Activated T-cell treated with anti-CD3 and anti-CD28 coated beads, Interleukin-2, amount 50 U/mL, for 48 hours (primary cell): Measurements from ENCODE around the gene CADM2.
"Not testable (repeated sequence)": the region's sequence is repeated elsewhere in the genome, so short reads cannot be mapped to it uniquely, and the experiment has no call there.

Source experiments
- DNase-seq, 2 experiments: peaks; one replicate each; pipeline ENCODE4 v3.0.0-alpha.2; 2020

The CADM2 gene

DNA sequence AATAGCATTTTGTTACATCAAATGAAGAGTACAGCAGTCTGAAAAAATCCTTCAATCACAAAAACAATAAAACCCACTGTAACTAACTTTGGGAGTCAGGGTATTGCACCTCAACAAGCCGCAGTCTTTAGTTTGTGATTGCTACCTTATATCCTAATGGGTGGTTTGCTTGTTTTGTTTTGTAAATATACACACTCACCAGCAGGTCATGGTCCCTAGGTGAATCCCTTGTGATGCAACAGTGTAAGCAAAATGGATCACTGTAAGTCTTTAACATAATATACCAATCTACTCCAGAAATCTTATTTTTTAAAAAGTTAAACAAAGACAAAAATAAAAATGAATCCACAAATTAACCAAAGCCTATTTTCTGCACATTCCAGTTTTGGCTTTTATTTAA, 749.5 kb downstream of the CADM2 start:
- DNase-seq, result not testable (repeated sequence)

GRCh38 chr3:85709346-85709892, 750.6 kb downstream of the CADM2 start:
- DNase-seq, result no peak

DNA sequence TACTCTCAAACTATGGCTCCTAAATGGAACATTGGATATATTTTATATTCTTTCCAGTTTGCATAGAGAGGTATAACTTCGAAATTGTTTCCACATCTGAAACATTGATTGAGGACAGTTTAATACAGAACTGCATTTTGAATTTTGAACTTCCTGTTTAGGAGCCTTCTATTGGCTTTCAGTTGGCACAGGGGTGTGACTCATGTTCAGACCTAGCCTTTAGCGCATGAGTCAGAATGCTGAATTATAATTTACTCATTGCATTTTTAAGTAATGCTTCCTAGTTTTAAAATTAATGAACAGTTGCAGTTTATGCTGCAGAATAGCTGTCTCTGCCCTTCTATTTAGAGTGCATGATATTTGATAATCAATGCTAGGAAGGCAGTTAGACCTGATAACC, 751.7 kb downstream of the CADM2 start:
- DNase-seq, result no peak

DNA sequence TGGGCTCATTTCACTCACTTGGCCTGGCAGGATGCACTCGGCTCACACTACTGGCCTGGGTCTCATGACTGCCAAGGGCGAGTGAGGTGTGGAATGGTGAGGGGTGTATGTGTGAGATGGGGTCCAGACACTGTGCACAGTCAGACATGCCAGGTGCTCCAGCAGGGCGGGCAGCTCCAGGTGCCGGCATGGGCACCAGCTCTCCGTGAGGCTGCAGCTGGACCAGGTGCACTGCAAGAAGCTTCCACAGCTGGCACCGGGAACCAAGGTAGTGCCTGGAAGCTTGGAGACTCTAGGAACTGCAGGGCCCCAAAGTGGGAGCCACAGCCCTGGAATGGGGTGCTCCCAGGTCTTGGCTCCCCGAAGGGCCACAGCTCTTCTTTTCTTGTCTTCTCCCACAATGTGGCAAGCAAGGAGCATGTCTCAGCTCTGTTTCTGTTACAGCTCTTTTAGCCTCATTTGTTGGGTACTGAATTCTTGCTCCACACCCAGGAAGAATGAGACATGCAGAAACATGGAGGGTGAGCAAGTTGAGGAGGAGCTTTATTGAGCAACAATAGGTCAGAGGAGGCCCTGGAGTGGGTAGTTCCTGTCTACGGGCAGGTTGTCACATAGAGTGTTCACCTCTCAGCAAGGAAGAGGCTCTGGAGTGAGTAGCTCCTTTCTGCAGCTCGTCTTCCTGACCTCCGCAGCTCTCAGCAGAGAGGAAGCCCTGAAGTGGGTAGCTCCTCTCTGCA, 762.8 kb downstream of the CADM2 start:
- DNase-seq, result no peak

- no peak for DNase-seq
These were observed 767.0 kb downstream of the CADM2 start for GRCh38 chr3:85725809-85726208.

- no peak for DNase-seq
These were observed 767.5 kb downstream of the CADM2 start for GRCh38 chr3:85726241-85726640.

DNA sequence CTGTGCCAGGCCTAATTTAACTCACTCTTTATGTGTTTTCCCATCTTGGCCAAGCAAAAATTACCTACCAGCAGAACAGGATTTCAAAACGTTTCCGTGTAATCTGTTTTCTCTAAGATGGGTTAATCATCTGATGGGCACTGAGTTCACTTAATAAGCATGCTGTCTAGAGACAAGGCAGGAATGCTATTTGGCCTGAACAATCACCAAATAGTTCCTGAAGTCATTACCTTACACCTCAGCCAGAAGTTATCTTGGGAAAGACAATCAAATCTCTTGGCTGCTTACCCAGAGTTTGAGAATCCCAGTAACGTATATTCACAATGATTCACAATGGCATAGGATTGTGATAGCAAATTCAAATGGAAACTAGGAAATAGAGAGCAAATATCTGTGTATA, 779.1 kb downstream of the CADM2 start:
- no peak for DNase-seq

GRCh38 chr3:85740561-85740960, 781.8 kb downstream of the CADM2 start:
- no peak for DNase-seq

DNA sequence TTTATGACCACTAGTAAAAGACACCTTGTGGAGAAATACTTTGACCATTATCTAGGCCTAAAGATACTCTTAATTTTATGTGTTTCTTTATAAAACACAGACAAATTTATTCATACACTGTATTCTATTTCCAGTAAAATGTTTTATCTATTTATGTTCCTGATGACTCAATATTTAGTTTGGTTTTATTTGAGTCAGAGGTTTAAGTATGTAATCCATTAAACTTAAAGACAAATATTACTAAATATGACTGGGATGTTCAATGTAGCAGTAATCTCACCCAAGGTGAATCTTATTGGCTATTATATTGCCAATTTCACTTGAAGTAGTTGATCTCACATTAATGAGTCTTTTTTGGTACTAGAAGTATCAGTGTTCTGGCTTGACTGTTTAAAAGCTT, 799.7 kb downstream of the CADM2 start:
- DNase-seq, result no peak

GRCh38 chr3:85760342-85760741, 801.6 kb downstream of the CADM2 start:
- DNase-seq, result no peak

- DNase-seq, result no peak
These were observed 822.0 kb downstream of the CADM2 start for GRCh38 chr3:85780806-85781205.

DNA sequence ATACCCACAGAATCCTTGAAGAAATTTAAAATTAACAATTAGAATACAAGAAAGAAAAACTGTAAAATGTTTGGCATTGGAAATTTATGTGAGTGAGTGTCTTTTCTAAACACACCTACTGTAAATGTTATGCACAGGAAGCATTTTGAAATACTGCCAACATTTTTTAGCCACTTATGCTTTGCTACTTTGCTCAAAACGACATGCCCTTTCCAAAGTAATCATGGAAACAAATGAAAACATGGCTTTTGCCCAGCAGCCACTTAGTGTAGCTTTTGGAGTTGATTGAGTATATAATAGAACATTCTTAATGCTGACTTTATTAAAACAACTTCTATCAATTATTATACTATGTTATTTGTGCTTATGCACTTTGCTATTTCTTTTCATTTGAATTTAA, 823.0 kb downstream of the CADM2 start:
- DNase-seq, result no peak

DNA sequence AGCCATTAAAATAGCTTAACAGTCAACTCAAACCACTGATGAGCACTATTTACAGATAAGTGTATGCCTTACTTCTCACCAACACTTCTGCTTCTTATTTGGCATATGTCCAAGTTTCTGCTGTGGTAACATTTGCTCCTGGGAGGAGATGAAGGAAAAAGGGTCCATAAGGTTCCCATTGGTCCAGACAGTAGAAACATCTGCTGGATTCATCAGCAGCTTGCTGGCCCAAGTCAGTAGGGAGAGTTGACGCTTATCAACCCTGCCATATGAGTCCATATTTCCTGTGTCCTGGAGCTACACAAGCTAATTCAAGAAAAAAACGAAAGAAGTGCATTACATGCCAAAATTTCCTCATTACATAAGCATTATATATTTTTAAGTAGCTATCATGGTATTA, 824.5 kb downstream of the CADM2 start:
- DNase-seq, result no peak

DNA sequence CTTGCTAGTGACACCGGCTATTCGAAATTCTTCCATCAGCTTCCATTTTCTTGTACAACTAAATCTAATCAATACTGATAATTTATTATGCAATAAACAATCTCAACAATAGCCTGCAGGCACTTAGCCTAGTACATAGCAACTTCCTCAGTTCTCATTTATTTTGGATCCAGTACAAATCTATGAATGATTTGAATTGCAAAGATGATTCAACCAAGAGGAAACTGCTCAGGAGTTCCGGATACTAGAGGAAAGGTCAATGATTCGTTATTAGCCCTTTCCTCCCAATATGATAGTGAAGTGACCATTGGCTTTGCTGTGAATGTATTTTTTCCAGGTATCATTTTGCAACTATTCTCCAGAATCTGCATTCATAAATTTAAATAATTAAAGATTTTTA, 827.0 kb downstream of the CADM2 start:
- no peak for DNase-seq

DNA sequence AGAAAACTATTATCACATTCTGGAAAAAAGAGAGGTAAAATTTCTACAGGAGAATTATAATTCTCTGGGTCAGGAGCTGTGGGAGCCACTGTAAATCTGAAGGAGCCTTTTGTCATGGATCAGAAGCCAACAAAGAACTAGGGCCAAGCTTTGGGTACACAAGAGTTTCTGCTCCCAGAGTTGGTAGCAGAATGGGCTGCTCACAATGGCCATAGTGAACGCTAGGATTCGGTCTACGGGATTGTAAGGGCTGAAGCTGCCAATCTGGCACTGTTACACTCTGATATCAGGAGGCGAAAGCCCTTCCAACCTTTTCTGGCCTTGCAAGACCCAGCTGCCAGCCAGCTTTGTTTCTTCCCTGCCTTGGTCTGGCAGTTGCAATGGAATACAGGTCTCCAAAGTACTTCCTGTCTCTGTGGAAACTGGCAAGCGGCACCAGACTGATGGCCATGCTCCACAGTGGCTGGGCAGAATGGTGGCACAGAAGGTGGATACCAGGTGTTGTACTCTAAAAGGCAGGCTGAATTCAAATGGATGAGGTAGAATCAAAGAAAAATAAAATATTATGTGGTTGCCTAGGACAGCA, 831.7 kb downstream of the CADM2 start:
- DNase-seq, result no peak

- DNase-seq, result no peak
These were observed 837.4 kb downstream of the CADM2 start for GRCh38 chr3:85796140-85796539.

DNA sequence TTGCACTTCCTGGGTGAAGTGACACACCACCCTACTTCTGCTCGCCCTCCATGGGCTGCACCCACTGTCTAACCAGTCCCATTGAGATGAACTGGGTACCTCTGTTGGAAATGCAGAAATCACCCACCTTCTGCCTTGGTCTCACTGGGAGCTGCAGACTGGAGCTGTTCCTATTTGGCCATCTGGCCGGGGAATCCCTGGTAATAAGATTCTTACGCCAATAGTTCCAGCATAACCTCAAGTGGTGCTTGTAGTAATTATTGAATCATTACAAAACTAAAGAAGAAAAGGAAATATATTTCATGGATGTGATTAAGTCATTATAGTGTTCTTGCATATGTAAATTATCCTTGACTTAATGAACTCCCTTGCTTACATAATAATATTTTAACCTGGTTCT, 841.9 kb downstream of the CADM2 start:
- DNase-seq, result no peak

GRCh38 chr3:85801955-85802354, 843.2 kb downstream of the CADM2 start:
- no peak for DNase-seq

DNA sequence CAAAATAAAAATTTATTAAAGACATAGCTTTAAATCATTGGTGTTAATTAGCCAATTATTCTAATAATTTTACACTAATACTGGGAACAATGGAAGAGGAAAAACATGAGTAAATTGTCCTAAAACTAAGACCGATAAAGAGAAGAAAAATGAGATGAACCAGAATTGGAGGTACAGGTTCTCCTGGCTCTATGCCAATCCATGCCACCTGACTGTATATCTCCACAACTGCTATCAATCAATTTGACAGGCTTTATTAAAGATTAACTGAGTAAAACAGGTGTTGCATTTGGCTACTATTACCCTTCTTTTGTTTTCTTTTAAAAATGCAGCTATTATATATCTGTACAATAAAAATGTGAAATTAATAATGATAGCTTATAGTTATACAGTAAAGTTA, 850.0 kb downstream of the CADM2 start:
- no peak for DNase-seq

- no peak for DNase-seq
These were observed 862.5 kb downstream of the CADM2 start for GRCh38 chr3:85821130-85821756.

DNA sequence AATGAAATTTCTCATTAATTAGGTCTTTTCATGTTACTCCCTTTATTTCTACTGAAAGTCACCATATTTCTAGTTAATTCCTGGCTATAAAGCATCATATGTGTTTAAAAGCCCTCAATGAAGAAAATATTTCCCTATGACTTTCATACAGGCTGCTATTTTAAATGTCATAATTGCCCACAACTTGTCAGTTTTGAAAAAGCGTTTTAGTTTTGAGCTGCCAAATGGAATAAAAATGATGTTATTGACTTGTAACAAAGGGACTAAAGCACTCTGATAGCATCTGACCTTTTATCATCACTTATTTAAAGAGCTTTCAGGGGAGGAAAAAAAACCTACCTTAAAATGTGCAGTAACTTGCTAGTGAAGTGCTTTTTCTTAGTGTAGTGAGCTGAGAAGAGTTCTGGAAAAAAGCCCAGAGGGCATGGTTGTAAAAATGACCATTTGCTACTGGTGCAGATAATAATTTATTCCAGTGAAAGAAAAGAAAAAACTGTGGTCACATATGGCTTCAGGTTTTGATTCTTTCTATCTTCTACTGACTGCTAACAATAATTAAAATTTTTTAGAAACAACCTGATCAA, 877.2 kb downstream of the CADM2 start:
- DNase-seq, result no peak

- no peak for DNase-seq
These were observed 878.6 kb downstream of the CADM2 start for GRCh38 chr3:85837402-85837801.

GRCh38 chr3:85838921-85839320, 880.1 kb downstream of the CADM2 start:
- DNase-seq, result no peak

- DNase-seq, result no peak
These were observed 883.3 kb downstream of the CADM2 start for GRCh38 chr3:85842081-85842480.
